GM21526 (cell line): ENCODE measurements around the gene CEP295NL.
"Not testable (repeated sequence)": the region's sequence is repeated elsewhere in the genome, so short reads cannot be mapped to it uniquely, and the experiment has no call there.

Source experiments
- ATAC-seq: cut with Tn5 transposase; IDR thresholded peaks from one replicate; pipeline ENCODE4 v1.9.1; 2021; ENCODE audit warnings: moderate library complexity; ENCODE audit not compliant: unreplicated experiment, low FRiP score

Gene CEP295NL

GRCh38 chr17:78903101-78903779 is at the start of gene CEP295NL:
CEP295NL (minus strand) TSS chr17:78903201; CDS start chr17:78901828, 1,373 bp downstream.
- no peak for ATAC-seq

- ATAC-seq = no peak
Measured at GRCh38 chr17:78952706-78953105, 49.7 kb upstream of the CEP295NL start.

GRCh38 chr17:78951967-78952551 is 49.1 kb upstream of the CEP295NL start:
- no peak for ATAC-seq

GRCh38 chr17:78950870-78951269 is 47.9 kb upstream of the CEP295NL start:
- ATAC-seq = no peak

GRCh38 chr17:78947235-78948149 is 44.5 kb upstream of the CEP295NL start:
- ATAC-seq = no peak

GRCh38 chr17:78946631-78947030 is 43.6 kb upstream of the CEP295NL start:
- ATAC-seq = no peak

GRCh38 chr17:78946131-78946530 is 43.1 kb upstream of the CEP295NL start:
- ATAC-seq = no peak

GRCh38 chr17:78945455-78945854 is 42.5 kb upstream of the CEP295NL start:
- ATAC-seq = not testable (repeated sequence)

- ATAC-seq = no peak
Measured at GRCh38 chr17:78944956-78945355, 42.0 kb upstream of the CEP295NL start.

GRCh38 chr17:78944026-78944425 is 41.0 kb upstream of the CEP295NL start:
- ATAC-seq = no peak

- ATAC-seq = no peak
Measured at GRCh38 chr17:78940708-78941107, 37.7 kb upstream of the CEP295NL start.

- no peak for ATAC-seq
Measured at GRCh38 chr17:78940258-78940657, 37.3 kb upstream of the CEP295NL start.

- ATAC-seq = no peak
Measured at GRCh38 chr17:78939615-78940014, 36.6 kb upstream of the CEP295NL start.

- ATAC-seq = no peak
Measured at GRCh38 chr17:78937561-78937960, 34.6 kb upstream of the CEP295NL start.

- no peak for ATAC-seq
Measured at GRCh38 chr17:78935419-78936323, 32.7 kb upstream of the CEP295NL start.

GRCh38 chr17:78934681-78935418 is 31.8 kb upstream of the CEP295NL start:
- ATAC-seq = no peak

GRCh38 chr17:78933959-78934568 is 31.1 kb upstream of the CEP295NL start:
- no peak for ATAC-seq

- ATAC-seq = no peak
Measured at GRCh38 chr17:78933025-78933958, 30.3 kb upstream of the CEP295NL start.
